GM23248 (cell line): ENCODE data around the gene HAPSTR1. TPM values are rescaled to one million over a fixed set of nuclear protein-coding genes. Genes with fewer than 3 reads are reported as not detected.

Experiments
- DNase-seq: peaks from one replicate; pipeline ENCODE4 v3.0.0-alpha.2; 2015
- H2AFZ ChIP-seq: fragments of 200-600 bp; sonication (generic); 2 replicates; pipeline ENCODE4 v1.6.1; 2016; ENCODE audit warnings: antibody characterized with exemption
- H3F3A ChIP-seq: fragments of 200-600 bp; sonication (generic); 2 replicates; pipeline ENCODE4 v1.6.1; 2016; ENCODE audit warnings: mild to moderate bottlenecking, antibody characterized with exemption, mixed run types; ENCODE audit not compliant: insufficient read depth
- H3K27ac ChIP-seq: fragments of 200-600 bp; sonication (generic); 2 replicates; pipeline ENCODE4 v1.5.1; 2016; ENCODE audit warnings: mild to moderate bottlenecking
- H3K27me3 ChIP-seq: fragments of 200-600 bp; sonication (generic); replicated peaks from 2 replicates; pipeline ENCODE4 v1.6.1; 2016; ENCODE audit warnings: mild to moderate bottlenecking; ENCODE audit not compliant: insufficient read depth
- H3K36me3 ChIP-seq: fragments of 200-600 bp; sonication (generic); 2 replicates; pipeline ENCODE4 v1.6.1; 2016; ENCODE audit warnings: low read depth, mild to moderate bottlenecking
- H3K4me1 ChIP-seq: fragments of 200-600 bp; sonication (generic); 2 replicates; pipeline ENCODE4 v1.6.1; 2016; ENCODE audit warnings: mild to moderate bottlenecking; ENCODE audit not compliant: insufficient read depth
- H3K4me2 ChIP-seq: fragments of 200-600 bp; sonication (generic); one replicate; pipeline ENCODE4 v1.6.1; 2016; ENCODE audit warnings: mild to moderate bottlenecking; ENCODE audit not compliant: unreplicated experiment
- H3K4me3 ChIP-seq: fragments of 200-600 bp; sonication (generic); 2 replicates; pipeline ENCODE4 v1.5.1; 2016; ENCODE audit warnings: mild to moderate bottlenecking
- H3K79me2 ChIP-seq: fragments of 200-600 bp; sonication (generic); 2 replicates; pipeline ENCODE4 v1.6.1; 2016; ENCODE audit warnings: mild to moderate bottlenecking; ENCODE audit not compliant: insufficient read depth
- H3K9ac ChIP-seq: fragments of 200-600 bp; sonication (generic); 2 replicates; pipeline ENCODE4 v1.6.1; 2016; ENCODE audit warnings: mild to moderate bottlenecking
- H3K9me2 ChIP-seq: fragments of 200-600 bp; sonication (generic); 2 replicates; pipeline ENCODE4 v1.6.1; 2016; ENCODE audit warnings: mixed run types, mild to moderate bottlenecking, moderate library complexity; ENCODE audit not compliant: insufficient read depth
- H3K9me3 ChIP-seq: fragments of 200-600 bp; sonication (generic); one replicate; pipeline ENCODE4 v1.6.1; 2017; ENCODE audit warnings: low read depth
- H4K20me1 ChIP-seq: fragments of 200-600 bp; sonication (generic); 2 replicates; pipeline ENCODE4 v1.6.0; 2016; ENCODE audit not compliant: insufficient read depth
- EZH2 ChIP-seq: fragments of 200-600 bp; sonication (generic); IDR thresholded peaks from 2 replicates; pipeline ENCODE4 v1.6.1; 2018; ENCODE audit warnings: antibody characterized with exemption, mild to moderate bottlenecking; ENCODE audit not compliant: insufficient read depth, poor library complexity, severe bottlenecking
- EZH2phosphoT487 ChIP-seq: fragments of 200-600 bp; sonication (generic); IDR thresholded peaks from 2 replicates; pipeline ENCODE4 v1.6.1; 2018; ENCODE audit warnings: antibody characterized with exemption, moderate library complexity, mild to moderate bottlenecking, low read depth; ENCODE audit not compliant: insufficient read depth
- WGBS, 2 experiments: methylation state at CpG; one replicate each; pipeline ENCODE4 v1.1.6; 2015 to 2017; ENCODE audit warnings: low lambda C conversion rate in 2 of 2, low coverage in 1 of 2; ENCODE audit errors: missing lambda C conversion rate in 2 of 2; 5-methylcytosine and 5-hydroxymethylcytosine counted together
- in situ Hi-C: fragments of 300-500 bp; cut with MboI; formaldehyde crosslinking; loops from 2 replicates; pipeline ENCODE4 v1.15.0; 2020
- polyA plus RNA-seq: library from polyadenylated mRNA; unstranded; fragments of >200 nt; fragmentation: Nextera tagmentation; extraction: Ambion mirVana; gene quantifications from 2 replicates; pipeline ENCODE4 v1.2.1, GENCODE V29; 2016
- total RNA-seq: library from RNA; depleted of rRNA; stranded (reverse); fragments of >200 nt; shearing (Covaris generic); gene quantifications from 2 replicates; pipeline ENCODE4 v1.2.3, GENCODE V29; 2014

HAPSTR1 gene
- total and polyA plus RNA-seq, 2 experiments from 2014 or later: 11.7 to 79.2 TPM

DNA sequence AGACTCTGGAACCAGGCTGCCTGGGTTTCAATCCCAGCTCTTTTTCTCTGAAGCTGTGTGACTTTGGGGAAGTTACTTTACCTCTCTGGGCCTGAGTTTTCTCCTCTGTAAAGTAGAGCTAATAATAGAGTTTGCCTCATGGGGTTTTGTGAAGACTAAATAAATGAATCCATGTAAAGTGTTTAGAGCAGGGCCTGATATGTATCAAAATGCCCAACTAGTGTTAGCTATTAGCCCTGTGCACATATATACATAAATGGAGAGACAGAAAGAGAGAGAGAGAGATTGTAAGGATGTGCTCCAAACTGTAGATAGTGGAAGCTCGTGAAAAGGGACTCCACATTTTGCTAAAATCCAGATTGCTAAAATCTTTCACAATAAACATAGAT, 44.8 kb upstream of the HAPSTR1 start:
- Histone ChIP-seq H3K79me2 (no peaks in the 10 kb centered on the region), H3K4me2 (no peak overlapping the region), H3K4me3 (no peak overlapping the region), H3F3A (peaks cover 48% of the 10 kb centered on the region), H3K9me3 (no peaks in the 10 kb centered on the region), H3K9ac (no peak overlapping the region), H4K20me1 (no peaks in the 10 kb centered on the region), H3K9me2 (no peaks in the 10 kb centered on the region), H3K4me1 (peaks cover 26% of the 10 kb centered on the region), H3K27me3 (no peaks in the 10 kb centered on the region), H2AFZ (no peak overlapping the region), H3K27ac (no peak overlapping the region), H3K36me3 (no peaks in the 10 kb centered on the region)
- DNase-seq: no peak
- TF ChIP-seq EZH2: no peak
- TF ChIP-seq EZH2phosphoT487: no peak
- WGBS, 2 experiments: 96 to 97% methylated on average over 1 of the region's 1 CpG
- in situ Hi-C loops: no loop called here

DNA sequence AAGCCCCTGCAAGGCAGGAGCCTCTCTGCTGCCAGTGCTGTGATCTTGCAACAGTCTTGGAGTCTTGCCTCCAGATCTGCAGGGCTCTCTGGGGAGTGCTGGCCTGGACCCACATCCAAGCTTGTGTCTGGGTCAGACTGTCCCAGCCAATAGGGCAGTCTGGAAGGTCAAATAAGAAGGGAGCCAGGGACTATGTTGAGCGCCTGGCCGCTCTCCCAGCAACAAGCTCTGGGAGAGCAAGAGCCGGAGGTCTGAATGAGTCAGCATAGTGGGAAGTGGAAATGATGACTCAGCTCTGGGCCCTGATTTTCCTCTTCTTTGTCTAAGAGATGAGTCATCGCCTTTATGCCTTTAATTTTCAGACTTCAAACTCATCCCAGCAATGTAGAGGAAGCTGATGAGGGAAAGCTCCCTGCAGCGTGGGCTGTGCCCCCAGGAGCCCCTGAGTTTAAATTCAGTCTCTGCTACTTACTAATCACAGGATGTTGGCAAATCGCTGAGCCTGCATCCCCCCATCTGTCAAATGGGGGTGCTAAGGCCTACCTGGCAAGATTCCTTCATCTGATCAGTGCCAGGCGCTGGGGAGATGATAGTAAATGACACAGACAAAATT, 43.6 kb upstream of the HAPSTR1 start:
- Histone ChIP-seq H3K4me1 (peaks cover 20% of the 10 kb centered on the region), H3K27me3 (no peaks in the 10 kb centered on the region), H2AFZ (no peak overlapping the region), H3K4me3 (no peak overlapping the region), H4K20me1 (no peaks in the 10 kb centered on the region), H3K27ac (peak overlapping the region; percentile 88), H3K4me2 (peak overlapping the region; percentile 60), H3F3A (peaks cover 41% of the 10 kb centered on the region), H3K9me2 (no peaks in the 10 kb centered on the region), H3K79me2 (no peaks in the 10 kb centered on the region), H3K9me3 (no peaks in the 10 kb centered on the region), H3K9ac (peak overlapping the region; percentile 54), H3K36me3 (no peaks in the 10 kb centered on the region)
- TF ChIP-seq EZH2 (no peak), EZH2phosphoT487 (no peak)
- in situ Hi-C loops: no loop called here
- DNase-seq: peak; percentile 100
- 2 to 5% methylated on average over 7 of the region's 7 CpGs for WGBS, 2 experiments

DNA sequence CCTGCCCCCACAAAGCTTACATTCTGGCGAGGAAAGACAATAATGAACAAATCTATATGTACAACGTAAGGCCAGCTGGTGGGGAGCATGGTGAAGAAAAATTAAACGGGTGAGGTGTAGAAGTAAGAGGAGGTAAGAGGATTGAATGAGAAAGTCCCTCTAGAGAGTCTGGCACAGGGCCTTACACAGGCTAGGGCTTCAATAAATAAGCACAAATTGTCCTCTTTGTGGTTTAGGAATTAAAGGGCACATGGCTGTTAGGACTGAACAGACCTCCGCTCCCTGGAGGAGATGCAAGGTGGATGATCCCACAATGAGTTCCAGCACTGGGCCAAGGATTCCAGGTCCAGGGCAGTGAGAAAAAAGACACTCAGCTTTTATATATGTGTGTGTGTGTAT, 43.1 kb upstream of the HAPSTR1 start:
- H3K9me3 ChIP-seq: no peaks in the 10 kb centered on the region
- H3K27ac ChIP-seq: peak overlapping the region; percentile 88
- H3K9me2 ChIP-seq: no peaks in the 10 kb centered on the region
- DNase-seq: peak; percentile 55
- H3K4me2 ChIP-seq: peak overlapping the region; percentile 60
- no peaks in the 10 kb centered on the region for H4K20me1 ChIP-seq
- 21 to 24% methylated on average over 4 of the region's 4 CpGs for WGBS, 2 experiments
- H3F3A ChIP-seq: peaks cover 37% of the 10 kb centered on the region
- H2AFZ ChIP-seq: no peak overlapping the region
- H3K9ac ChIP-seq: peak overlapping the region; percentile 54
- peaks cover 17% of the 10 kb centered on the region for H3K4me1 ChIP-seq
- TF ChIP-seq EZH2phosphoT487 (no peak), EZH2 (no peak)
- H3K4me3 ChIP-seq: no peak overlapping the region
- H3K79me2 ChIP-seq: no peaks in the 10 kb centered on the region
- in situ Hi-C loops: no loop called here
- H3K27me3 ChIP-seq: no peaks in the 10 kb centered on the region
- no peaks in the 10 kb centered on the region for H3K36me3 ChIP-seq

DNA sequence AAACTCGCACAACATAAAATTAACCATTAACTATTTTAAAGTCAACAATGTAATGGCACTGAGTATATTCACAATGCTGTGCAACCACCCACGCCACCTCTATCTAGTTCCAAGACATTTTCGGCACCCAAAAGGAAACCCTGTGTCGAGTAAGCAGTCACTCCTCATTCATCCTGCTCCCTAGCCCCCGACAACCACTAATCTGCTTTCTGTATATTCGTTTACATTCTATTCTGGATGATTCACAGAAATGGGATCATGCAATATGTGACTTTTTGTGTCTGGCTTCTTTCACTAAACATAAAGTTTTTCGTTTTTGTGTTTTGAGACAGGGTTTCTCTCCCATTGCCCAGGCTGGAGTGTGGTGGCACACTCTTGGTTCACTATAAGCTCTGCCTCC, 42.2 kb upstream of the HAPSTR1 start:
- Histone ChIP-seq H3K27me3 (no peaks in the 10 kb centered on the region), H3K4me2 (peak overlapping the region; percentile 15), H3K79me2 (no peaks in the 10 kb centered on the region), H4K20me1 (no peaks in the 10 kb centered on the region), H3K4me3 (no peak overlapping the region), H3K36me3 (no peaks in the 10 kb centered on the region), H2AFZ (no peak overlapping the region), H3K9ac (peak overlapping the region; percentile 28; the same call in 1 of the 2 replicates), H3K4me1 (peaks cover 16% of the 10 kb centered on the region), H3K27ac (peak overlapping the region; percentile 75), H3K9me3 (no peaks in the 10 kb centered on the region), H3F3A (peaks cover 31% of the 10 kb centered on the region), H3K9me2 (no peaks in the 10 kb centered on the region)
- 10 to 13% methylated on average over 7 of the region's 7 CpGs for WGBS, 2 experiments
- peak; percentile 87 for DNase-seq
- TF ChIP-seq EZH2phosphoT487 (no peak), EZH2 (no peak)
- in situ Hi-C loops: no loop called here
